Upper lobe of left lung (tissue), 6 donors: ENCODE results near the gene EMC6. TPM values are rescaled to one million over a fixed set of nuclear protein-coding genes. Genes with fewer than 3 reads are reported as not detected.

ENCODE experiments used
- ATAC-seq, 2 donors: fragments of 200-7000 bp; cut with Tn5 transposase; one replicate each; pipeline ENCODE4 v1.9.1; 2022; ENCODE audit warnings: mild to moderate bottlenecking in 2 of 2, moderate library complexity in 2 of 2; ENCODE audit not compliant: low FRiP score in 2 of 2
- DNase-seq, 2 donors: peaks; one replicate each; pipeline ENCODE4 v3.0.0-alpha.2; 2019 to 2020
- H3K27ac ChIP-seq, 4 donors: fragments of 200-600 bp; sonication (generic); one replicate each; pipeline ENCODE4 v1.5.1; 2016 to 2019
- H3K27me3 ChIP-seq, 4 donors: fragments of 200-600 bp; sonication (generic); one replicate each; pipeline ENCODE4 v1.5.1; 2017 to 2019
- H3K36me3 ChIP-seq, 4 donors: fragments of 200-600 bp; sonication (generic); one replicate each; pipeline ENCODE4 v1.5.1; 2016 to 2019
- H3K4me1 ChIP-seq, 4 donors: fragments of 200-600 bp; sonication (generic); one replicate each; pipeline ENCODE4 v1.5.1; 2018 to 2019
- H3K4me3 ChIP-seq, 4 donors: fragments of 200-600 bp; sonication (generic); one replicate each; pipeline ENCODE4 v1.5.1; 2017 to 2019; ENCODE audit warnings: mild to moderate bottlenecking in 2 of 4, moderate library complexity in 1 of 4
- H3K9me3 ChIP-seq, 4 donors: fragments of 200-600 bp; sonication (generic); one replicate each; pipeline ENCODE4 v1.5.1; 2018 to 2019
- EP300 ChIP-seq, 4 donors: sonication (generic); formaldehyde crosslinking; IDR thresholded peaks; one replicate each; pipeline ENCODE4 v1.5.1; 2017; ENCODE audit warnings: antibody characterized with exemption in 4 of 4, control low read depth in 2 of 4
- POLR2A ChIP-seq, 4 donors: fragments of 450-650 bp; IDR thresholded peaks; one replicate each; pipeline ENCODE4 v1.5.1; 2016 to 2017; ENCODE audit warnings: antibody characterized with exemption in 4 of 4, mild to moderate bottlenecking in 2 of 4
- POLR2AphosphoS5 ChIP-seq, 2 donors: sonication (generic); formaldehyde crosslinking; IDR thresholded peaks; one replicate each; pipeline ENCODE4 v1.5.1; 2017; ENCODE audit warnings: antibody characterized with exemption in 2 of 2
- WGBS, 2 donors: methylation state at CpG; one replicate each; pipeline ENCODE4 v1.1.5; 2017 to 2018; 5-methylcytosine and 5-hydroxymethylcytosine counted together
- total RNA-seq, 6 donors: library from RNA; depleted of rRNA in 4 of 6; stranded (reverse); fragments of >200 nt in 4 of 6; gene quantifications; one replicate each; pipeline versions ENCODE4 v1.1.0 to v1.2.1, GENCODE V29; 2016 to 2021
- TF ChIP-seq, protein P1 (sequence below), 6 experiments: fragments of 450-650 bp in 4 of 6; fragments of 200-600 bp in 2 of 6; sonication (generic) in 2 of 6; IDR thresholded peaks; one replicate each; pipeline ENCODE4 v1.5.1; 2016 to 2019; ENCODE audit warnings: antibody characterized with exemption in 6 of 6
- donor health status: DM: no; HTN: no; CAD: no; lungs with moderate emphysema.
- donor health status: DM: no; HTN: yes; CAD: no; lungs with severe emphysema.

The EMC6 gene
- total RNA-seq, 6 donors from 2014 or later = 9.8 to 38.7 (median 36.5) TPM; not detected in 1

- no peak overlapping the region for H3K27ac ChIP-seq
- H3K4me3 ChIP-seq = no peak overlapping the region
- DNase-seq = no peak
- TF ChIP-seq EP300 (IDR thresholded peaks at IDR 0.05) (no peak), POLR2AphosphoS5 (IDR thresholded peaks at IDR 0.05) (no peak), POLR2A (IDR thresholded peaks at IDR 0.05) (no peak)
- TF ChIP-seq, protein P1, sequence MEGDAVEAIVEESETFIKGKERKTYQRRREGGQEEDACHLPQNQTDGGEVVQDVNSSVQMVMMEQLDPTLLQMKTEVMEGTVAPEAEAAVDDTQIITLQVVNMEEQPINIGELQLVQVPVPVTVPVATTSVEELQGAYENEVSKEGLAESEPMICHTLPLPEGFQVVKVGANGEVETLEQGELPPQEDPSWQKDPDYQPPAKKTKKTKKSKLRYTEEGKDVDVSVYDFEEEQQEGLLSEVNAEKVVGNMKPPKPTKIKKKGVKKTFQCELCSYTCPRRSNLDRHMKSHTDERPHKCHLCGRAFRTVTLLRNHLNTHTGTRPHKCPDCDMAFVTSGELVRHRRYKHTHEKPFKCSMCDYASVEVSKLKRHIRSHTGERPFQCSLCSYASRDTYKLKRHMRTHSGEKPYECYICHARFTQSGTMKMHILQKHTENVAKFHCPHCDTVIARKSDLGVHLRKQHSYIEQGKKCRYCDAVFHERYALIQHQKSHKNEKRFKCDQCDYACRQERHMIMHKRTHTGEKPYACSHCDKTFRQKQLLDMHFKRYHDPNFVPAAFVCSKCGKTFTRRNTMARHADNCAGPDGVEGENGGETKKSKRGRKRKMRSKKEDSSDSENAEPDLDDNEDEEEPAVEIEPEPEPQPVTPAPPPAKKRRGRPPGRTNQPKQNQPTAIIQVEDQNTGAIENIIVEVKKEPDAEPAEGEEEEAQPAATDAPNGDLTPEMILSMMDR (IDR thresholded peaks at IDR 0.05) = no peak
- ATAC-seq = no peak
- H3K36me3 ChIP-seq = no peaks in the 10 kb centered on the region
- peaks cover 0 to 10% (median 5%) of the 10 kb centered on the region in 4 donors for H3K9me3 ChIP-seq
- WGBS, 2 donors = 72 to 75% methylated on average over 9 of the region's 9 CpGs
- peaks cover 0 to 20% (median 7%) of the 10 kb centered on the region in 4 donors for H3K27me3 ChIP-seq
- peaks cover 15 to 22% (median 18%) of the 10 kb centered on the region in 4 donors for H3K4me1 ChIP-seq
Measured at GRCh38 chr17:3693829-3694231, 25.2 kb downstream of the EMC6 start.

DNA sequence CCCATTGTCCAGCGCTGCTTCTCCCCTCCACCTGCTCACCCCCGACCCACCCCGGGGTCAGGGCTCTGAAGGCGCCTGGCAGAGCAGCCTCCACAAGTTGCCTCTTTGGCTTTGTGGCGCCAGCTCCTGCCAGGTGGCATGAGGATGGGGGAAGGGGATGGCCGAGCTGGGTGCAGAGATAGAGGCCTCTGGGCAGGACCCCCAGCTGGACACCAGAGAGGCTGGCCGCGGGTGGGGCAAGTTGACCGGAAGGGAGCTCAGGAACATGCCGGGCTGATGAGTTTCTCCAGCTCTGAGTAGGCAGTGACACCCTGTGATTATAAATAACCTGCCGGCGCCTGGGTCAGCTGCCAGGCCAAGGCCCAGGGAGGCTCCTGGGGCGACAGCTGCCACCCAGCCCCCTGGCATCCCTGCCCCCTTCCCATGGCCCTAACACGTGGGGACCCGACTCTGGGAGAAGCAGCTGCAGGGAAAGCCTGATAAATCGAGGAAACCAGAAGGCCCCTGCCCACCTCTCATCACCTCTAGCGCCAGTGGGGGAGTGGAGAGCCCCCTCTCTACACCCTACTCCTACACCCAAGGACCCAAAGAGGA lies 26.6 kb downstream of the EMC6 start:
- H3K36me3 ChIP-seq = no peaks in the 10 kb centered on the region
- WGBS, 2 donors = 0 to 23% methylated on average over 1 to 15 of the region's 17 CpGs
- peaks cover 0 to 10% (median 5%) of the 10 kb centered on the region in 4 donors for H3K9me3 ChIP-seq
- peak overlapping the region in 1 of 4 donors; percentile 35 for H3K27ac ChIP-seq
- peak overlapping the region in 3 of 4 donors; percentile 42 to 59 (median 54) for H3K4me3 ChIP-seq
- peaks cover 15 to 22% (median 18%) of the 10 kb centered on the region in 4 donors for H3K4me1 ChIP-seq
- ATAC-seq (peak in 1 of 2 donors; percentile 16), DNase-seq (peak in 1 of 2 donors; percentile 63)
- H3K27me3 ChIP-seq = peaks cover 0 to 20% (median 7%) of the 10 kb centered on the region in 4 donors
- TF ChIP-seq EP300 (IDR thresholded peaks at IDR 0.05) = no peak
- no peak for TF ChIP-seq POLR2A (IDR thresholded peaks at IDR 0.05)
- TF ChIP-seq, protein P1 (IDR thresholded peaks at IDR 0.05) = no peak
- no peak for TF ChIP-seq POLR2AphosphoS5 (IDR thresholded peaks at IDR 0.05)

DNA sequence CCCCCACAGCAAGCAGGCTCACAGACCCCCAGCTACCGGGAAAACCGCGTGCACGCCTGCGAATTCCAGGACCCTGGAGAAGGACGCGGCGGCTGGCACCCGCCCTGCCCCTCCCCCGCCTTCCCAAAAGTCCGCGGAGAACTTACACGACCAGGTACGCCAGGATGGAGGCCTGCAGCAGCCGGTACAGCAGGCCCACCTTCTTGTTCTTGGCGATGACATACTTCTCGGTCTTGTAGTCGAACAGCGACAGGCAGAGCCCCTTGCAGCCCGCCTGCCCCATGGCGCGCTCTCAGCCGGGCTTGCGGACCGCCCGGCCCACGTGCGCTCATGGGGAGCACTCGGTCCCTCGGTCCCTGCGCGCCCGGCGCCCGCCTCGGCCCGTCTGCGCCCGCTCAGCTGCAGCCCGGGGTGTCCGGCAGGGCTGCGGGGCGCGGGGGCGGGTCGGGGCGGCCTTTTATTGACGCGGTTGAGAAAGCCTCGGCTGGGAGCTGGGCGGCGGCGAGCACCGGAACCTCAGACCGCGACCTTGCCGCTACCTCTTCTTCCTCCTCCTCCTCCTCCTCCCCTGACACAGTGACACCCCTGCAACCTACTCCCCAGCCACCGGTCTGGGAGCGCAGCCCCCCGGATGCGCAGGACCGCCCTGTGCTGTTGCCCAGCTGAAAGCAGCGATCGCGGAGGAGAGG lies 27.3 kb downstream of the EMC6 start, which contains the start of gene P2RX5:
Gene P2RX5 (minus strand): TSS at position 433 of the 689 bp plus-strand sequence. CDS start 150 bp downstream, at position 283.
- DNase-seq (peak; percentile 29 to 92), ATAC-seq (peak in 1 of 2 donors; percentile 56)
- Histone ChIP-seq H3K9me3 (peaks cover 0 to 10% (median 5%) of the 10 kb centered on the region in 4 donors), H3K4me3 (peak within 1 kb of the TSS in 3 of 4 donors; percentile 42 to 59 (median 54)), H3K4me1 (peaks cover 15 to 22% (median 18%) of the 10 kb centered on the region in 4 donors), H3K36me3 (no peaks in the 10 kb centered on the region), H3K27ac (peak within 1 kb of the TSS in 1 of 4 donors; percentile 35), H3K27me3 (peaks cover 0 to 20% (median 7%) of the 10 kb centered on the region in 4 donors)
- 1% methylated on average over 34 to 42 of the region's 65 CpGs for WGBS, 2 donors
- TF ChIP-seq, protein P1 (IDR thresholded peaks at IDR 0.05) = no peak
- TF ChIP-seq EP300 (IDR thresholded peaks at IDR 0.05) (no peak), POLR2AphosphoS5 (IDR thresholded peaks at IDR 0.05) (no peak), POLR2A (IDR thresholded peaks at IDR 0.05) (no peak)

DNA sequence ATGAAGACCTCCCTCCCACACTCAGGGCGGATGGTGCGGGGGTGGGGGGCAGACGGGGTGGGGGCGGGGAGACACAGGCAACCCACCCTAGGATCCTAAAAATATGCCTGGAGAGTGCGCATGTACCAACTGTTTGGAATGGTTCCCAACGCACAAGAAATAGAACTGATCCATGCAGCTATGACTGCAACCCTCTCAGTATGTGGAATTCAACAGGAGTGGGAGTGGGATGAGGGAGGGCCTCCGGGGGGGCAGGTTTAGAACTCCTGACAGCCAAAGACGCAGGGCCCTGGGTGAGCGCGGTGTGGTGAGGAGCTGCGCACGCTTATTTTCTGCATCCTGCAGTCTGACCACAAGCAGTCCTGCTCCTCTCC lies 28.5 kb downstream of the EMC6 start:
- Histone ChIP-seq H3K9me3 (peaks cover 0 to 10% (median 5%) of the 10 kb centered on the region in 4 donors), H3K27ac (no peak overlapping the region), H3K36me3 (no peaks in the 10 kb centered on the region), H3K27me3 (peaks cover 0 to 20% (median 7%) of the 10 kb centered on the region in 4 donors), H3K4me1 (peaks cover 15 to 22% (median 18%) of the 10 kb centered on the region in 4 donors), H3K4me3 (no peak overlapping the region)
- WGBS, 2 donors = 51 to 55% methylated on average over 12 of the region's 12 CpGs
- TF ChIP-seq, protein P1 (IDR thresholded peaks at IDR 0.05) = no peak
- no peak for TF ChIP-seq EP300 (IDR thresholded peaks at IDR 0.05)
- TF ChIP-seq POLR2AphosphoS5 (IDR thresholded peaks at IDR 0.05) = no peak
- TF ChIP-seq POLR2A (IDR thresholded peaks at IDR 0.05) = no peak
- DNase-seq (no peak), ATAC-seq (no peak)
